ENCODE results near the gene GCH1. TPM values are rescaled to one million over a fixed set of nuclear protein-coding genes. Genes with fewer than 3 reads are reported as not detected.
"Not testable (repeated sequence)": the region's sequence is repeated elsewhere in the genome, so short reads cannot be mapped to it uniquely, and the experiment has no call there.

GCH1 gene
- total RNA-seq: 3.1 and 32.6 TPM in 2 replicates

- peak; percentile 32 for DNase-seq (ENCODE audit: low read depth)
Observed at GRCh38 chr14:54902521-54903420, at the start of gene GCH1. GCH1 (minus strand) TSS chr14:54902826; CDS start chr14:54902663, 163 bp downstream.

- no peak for DNase-seq (ENCODE audit: low read depth)
Observed at GRCh38 chr14:54947230-54947629, 44.6 kb upstream of the GCH1 start.

GRCh38 chr14:54946500-54946899 is 43.9 kb upstream of the GCH1 start:
- DNase-seq (ENCODE audit: low read depth): no peak

GRCh38 chr14:54944737-54945391 is 42.2 kb upstream of the GCH1 start:
- DNase-seq (ENCODE audit: low read depth): peak; percentile 48

GRCh38 chr14:54942913-54943312 is 40.3 kb upstream of the GCH1 start:
- no peak for DNase-seq (ENCODE audit: low read depth)

GRCh38 chr14:54936816-54937215 is 34.2 kb upstream of the GCH1 start:
- DNase-seq (ENCODE audit: low read depth): no peak

GRCh38 chr14:54935958-54936357 is 33.3 kb upstream of the GCH1 start:
- DNase-seq (ENCODE audit: low read depth): no peak

- no peak for DNase-seq (ENCODE audit: low read depth)
Observed at GRCh38 chr14:54935100-54935499, 32.5 kb upstream of the GCH1 start.

GRCh38 chr14:54933006-54933405 is 30.4 kb upstream of the GCH1 start:
- DNase-seq (ENCODE audit: low read depth): no peak

- DNase-seq (ENCODE audit: low read depth): no peak
Observed at GRCh38 chr14:54931598-54932340, 29.1 kb upstream of the GCH1 start.

- DNase-seq (ENCODE audit: low read depth): no peak
Observed at GRCh38 chr14:54931101-54931500, 28.5 kb upstream of the GCH1 start.

- DNase-seq (ENCODE audit: low read depth): no peak
Observed at GRCh38 chr14:54929556-54929955, 26.9 kb upstream of the GCH1 start.

GRCh38 chr14:54928216-54928615 is 25.6 kb upstream of the GCH1 start:
- no peak for DNase-seq (ENCODE audit: low read depth)

- no peak for DNase-seq (ENCODE audit: low read depth)
Observed at GRCh38 chr14:54927551-54927950, 24.9 kb upstream of the GCH1 start.

GRCh38 chr14:54926570-54926969 is 23.9 kb upstream of the GCH1 start:
- DNase-seq (ENCODE audit: low read depth): not testable (repeated sequence)

GRCh38 chr14:54922598-54922997 is 20.0 kb upstream of the GCH1 start:
- no peak for DNase-seq (ENCODE audit: low read depth)

GRCh38 chr14:54920052-54920451 is 17.4 kb upstream of the GCH1 start:
- no peak for DNase-seq (ENCODE audit: low read depth)

GRCh38 chr14:54919330-54919729 is 16.7 kb upstream of the GCH1 start:
- DNase-seq (ENCODE audit: low read depth): no peak

GRCh38 chr14:54918427-54918826 is 15.8 kb upstream of the GCH1 start:
- no peak for DNase-seq (ENCODE audit: low read depth)

GRCh38 chr14:54916101-54916500 is 13.5 kb upstream of the GCH1 start:
- DNase-seq (ENCODE audit: low read depth): no peak

- no peak for DNase-seq (ENCODE audit: low read depth)
Observed at GRCh38 chr14:54909817-54910558, 7.4 kb upstream of the GCH1 start.

- not testable (repeated sequence) for DNase-seq (ENCODE audit: low read depth)
Observed at GRCh38 chr14:54908973-54909372, 6.3 kb upstream of the GCH1 start.

Data from renal cortical epithelial cell (primary cell).